Neural progenitor cell (in vitro differentiated cells): ENCODE data around the gene ADAM23. TPM values are rescaled to one million over a fixed set of nuclear protein-coding genes. Genes with fewer than 3 reads are reported as not detected.

ENCODE experiments used
- DNase-seq: peaks from one replicate; pipeline ENCODE4 v3.0.0-alpha.2; 2016; ENCODE audit warnings: low spot score
- H2AFZ ChIP-seq: fragments of 200-600 bp; sonication (generic); replicated peaks from 2 replicates; pipeline ENCODE4 v1.6.1; 2016; ENCODE audit warnings: antibody characterized with exemption
- H3F3A ChIP-seq: fragments of 200-600 bp; sonication (generic); 2 replicates; pipeline ENCODE4 v1.6.1; 2016; ENCODE audit warnings: antibody characterized with exemption, low read depth
- H3K27ac ChIP-seq: fragments of 200-600 bp; sonication (generic); 2 replicates; pipeline ENCODE4 v1.5.1; 2016; ENCODE audit warnings: mild to moderate bottlenecking
- H3K27me3 ChIP-seq: fragments of 200-600 bp; sonication (generic); 2 replicates; pipeline ENCODE4 v1.6.1; 2016; ENCODE audit warnings: mild to moderate bottlenecking, moderate library complexity
- H3K36me3 ChIP-seq: fragments of 200-600 bp; sonication (generic); 2 replicates; pipeline ENCODE4 v1.5.1; 2016
- H3K4me1 ChIP-seq: fragments of 200-600 bp; sonication (generic); 2 replicates; pipeline ENCODE4 v1.6.1; 2016; ENCODE audit warnings: mixed run types
- H3K4me2 ChIP-seq: fragments of 200-600 bp; sonication (generic); 2 replicates; pipeline ENCODE4 v1.6.1; 2016
- H3K4me3 ChIP-seq: fragments of 200-600 bp; sonication (generic); 2 replicates; pipeline ENCODE4 v1.5.1; 2016
- H3K79me2 ChIP-seq: fragments of 200-600 bp; sonication (generic); 2 replicates; pipeline ENCODE4 v1.6.1; 2016; ENCODE audit warnings: low read depth
- H3K9ac ChIP-seq: fragments of 200-600 bp; sonication (generic); 2 replicates; pipeline ENCODE4 v1.6.1; 2016
- H3K9me3 ChIP-seq: fragments of 200-600 bp; sonication (generic); 2 replicates; pipeline ENCODE4 v1.5.1; 2016; ENCODE audit warnings: low read depth
- H4K20me1 ChIP-seq: fragments of 200-600 bp; sonication (generic); 2 replicates; pipeline ENCODE4 v1.6.1; 2016; ENCODE audit warnings: low read depth
- H3K27ac Mint-ChIP-seq: 3 replicates; pipeline ENCODE4 v1.8.0; 2021; ENCODE audit warnings: mixed read lengths
- H3K27me3 Mint-ChIP-seq: 2 replicates; pipeline ENCODE4 v1.8.0; 2022; ENCODE audit warnings: low read depth, mild to moderate bottlenecking, inconsistent platforms, moderate library complexity, mixed read lengths; ENCODE audit not compliant: insufficient read depth
- H3K36me3 Mint-ChIP-seq: 3 replicates; pipeline ENCODE4 v1.8.0; 2021; ENCODE audit warnings: mixed read lengths
- H3K4me1 Mint-ChIP-seq: 3 replicates; pipeline ENCODE4 v1.8.0; 2021; ENCODE audit warnings: mixed read lengths
- H3K4me3 Mint-ChIP-seq: 3 replicates; pipeline ENCODE4 v1.8.0; 2021; ENCODE audit warnings: mild to moderate bottlenecking, moderate library complexity, mixed read lengths
- H3K9me3 Mint-ChIP-seq: 3 replicates; pipeline ENCODE4 v1.8.0; 2020; ENCODE audit warnings: mixed read lengths
- EZH2 ChIP-seq: fragments of 200-600 bp; sonication (generic); IDR thresholded peaks from 2 replicates; pipeline ENCODE4 v1.6.1; 2017; ENCODE audit warnings: antibody characterized with exemption, mild to moderate bottlenecking, moderate library complexity
- EZH2phosphoT487 ChIP-seq: fragments of 200-600 bp; sonication (generic); IDR thresholded peaks from 2 replicates; pipeline ENCODE4 v1.6.1; 2017; ENCODE audit warnings: antibody characterized with exemption
- total RNA-seq: library from RNA; depleted of rRNA; stranded (reverse); fragments of >200 nt; gene quantifications from 2 replicates; pipeline ENCODE4 v1.2.3, GENCODE V29; 2015; ENCODE audit warnings: low replicate concordance
- TF ChIP-seq, protein P1 (sequence below): fragments of 200-600 bp; sonication (generic); IDR thresholded peaks from 2 replicates; pipeline ENCODE4 v1.5.1; 2017; ENCODE audit warnings: antibody characterized with exemption, mild to moderate bottlenecking

The ADAM23 gene
- total RNA-seq, 1 donor from 2014 or later = 17.2 TPM

GRCh38 chr2:206527153-206527552, 83.8 kb downstream of the ADAM23 start:
- H3K27ac ChIP-seq = no peak overlapping the region
- no peak overlapping the region for H2AFZ ChIP-seq
- no peaks in the 10 kb centered on the region for H3K36me3 ChIP-seq
- H3F3A ChIP-seq = no peaks in the 10 kb centered on the region
- H3K4me1 ChIP-seq = peaks cover 7% of the 10 kb centered on the region
- no peak overlapping the region for H3K9ac ChIP-seq
- Mint-ChIP-seq H3K9me3 (no peaks in the 10 kb centered on the region), H3K27ac (no peak overlapping the region), H3K4me1 (peaks cover 6% of the 10 kb centered on the region), H3K4me3 (no peak overlapping the region), H3K27me3 (no peaks in the 10 kb centered on the region), H3K36me3 (no peaks in the 10 kb centered on the region)
- no peak for DNase-seq
- H4K20me1 ChIP-seq = no peaks in the 10 kb centered on the region
- no peak overlapping the region for H3K4me3 ChIP-seq
- H3K79me2 ChIP-seq = no peaks in the 10 kb centered on the region
- no peaks in the 10 kb centered on the region for H3K27me3 ChIP-seq
- H3K4me2 ChIP-seq = no peak overlapping the region
- no peak for TF ChIP-seq EZH2
- TF ChIP-seq, protein P1, sequence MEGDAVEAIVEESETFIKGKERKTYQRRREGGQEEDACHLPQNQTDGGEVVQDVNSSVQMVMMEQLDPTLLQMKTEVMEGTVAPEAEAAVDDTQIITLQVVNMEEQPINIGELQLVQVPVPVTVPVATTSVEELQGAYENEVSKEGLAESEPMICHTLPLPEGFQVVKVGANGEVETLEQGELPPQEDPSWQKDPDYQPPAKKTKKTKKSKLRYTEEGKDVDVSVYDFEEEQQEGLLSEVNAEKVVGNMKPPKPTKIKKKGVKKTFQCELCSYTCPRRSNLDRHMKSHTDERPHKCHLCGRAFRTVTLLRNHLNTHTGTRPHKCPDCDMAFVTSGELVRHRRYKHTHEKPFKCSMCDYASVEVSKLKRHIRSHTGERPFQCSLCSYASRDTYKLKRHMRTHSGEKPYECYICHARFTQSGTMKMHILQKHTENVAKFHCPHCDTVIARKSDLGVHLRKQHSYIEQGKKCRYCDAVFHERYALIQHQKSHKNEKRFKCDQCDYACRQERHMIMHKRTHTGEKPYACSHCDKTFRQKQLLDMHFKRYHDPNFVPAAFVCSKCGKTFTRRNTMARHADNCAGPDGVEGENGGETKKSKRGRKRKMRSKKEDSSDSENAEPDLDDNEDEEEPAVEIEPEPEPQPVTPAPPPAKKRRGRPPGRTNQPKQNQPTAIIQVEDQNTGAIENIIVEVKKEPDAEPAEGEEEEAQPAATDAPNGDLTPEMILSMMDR = no peak
- no peak for TF ChIP-seq EZH2phosphoT487
- no peaks in the 10 kb centered on the region for H3K9me3 ChIP-seq

DNA sequence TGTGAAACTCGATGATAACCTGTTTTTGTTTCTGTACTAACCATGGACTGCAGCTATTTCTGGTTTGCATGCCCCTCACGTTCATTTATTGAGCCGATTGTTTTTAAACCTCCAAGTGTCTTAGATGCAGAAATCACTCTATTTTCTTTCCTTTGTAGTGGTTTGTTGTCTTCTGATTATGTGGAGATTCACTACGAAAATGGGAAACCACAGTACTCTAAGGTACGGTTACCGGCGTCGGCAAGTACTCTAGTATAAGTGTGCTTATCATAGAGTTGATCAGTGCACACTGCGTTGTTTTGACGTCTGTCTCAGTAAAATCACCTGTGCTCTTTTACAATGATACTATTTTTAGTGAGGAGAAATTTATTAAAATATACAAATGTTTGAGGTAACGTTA, 87.4 kb downstream of the ADAM23 start:
- Histone ChIP-seq H3K27me3 (no peaks in the 10 kb centered on the region), H3K27ac (no peak overlapping the region), H3F3A (no peaks in the 10 kb centered on the region), H4K20me1 (no peaks in the 10 kb centered on the region), H3K9ac (no peak overlapping the region), H3K4me3 (no peak overlapping the region), H3K4me2 (no peak overlapping the region), H3K36me3 (no peaks in the 10 kb centered on the region), H3K4me1 (peaks cover 8% of the 10 kb centered on the region), H2AFZ (no peak overlapping the region), H3K9me3 (no peaks in the 10 kb centered on the region), H3K79me2 (no peaks in the 10 kb centered on the region)
- DNase-seq = no peak
- TF ChIP-seq, protein P1 = no peak
- TF ChIP-seq EZH2 = no peak
- no peak for TF ChIP-seq EZH2phosphoT487
- H3K9me3 Mint-ChIP-seq = no peaks in the 10 kb centered on the region
- H3K4me1 Mint-ChIP-seq = peaks cover 6% of the 10 kb centered on the region
- H3K27ac Mint-ChIP-seq = no peak overlapping the region
- H3K27me3 Mint-ChIP-seq = no peaks in the 10 kb centered on the region
- H3K4me3 Mint-ChIP-seq = no peak overlapping the region
- H3K36me3 Mint-ChIP-seq = no peaks in the 10 kb centered on the region

DNA sequence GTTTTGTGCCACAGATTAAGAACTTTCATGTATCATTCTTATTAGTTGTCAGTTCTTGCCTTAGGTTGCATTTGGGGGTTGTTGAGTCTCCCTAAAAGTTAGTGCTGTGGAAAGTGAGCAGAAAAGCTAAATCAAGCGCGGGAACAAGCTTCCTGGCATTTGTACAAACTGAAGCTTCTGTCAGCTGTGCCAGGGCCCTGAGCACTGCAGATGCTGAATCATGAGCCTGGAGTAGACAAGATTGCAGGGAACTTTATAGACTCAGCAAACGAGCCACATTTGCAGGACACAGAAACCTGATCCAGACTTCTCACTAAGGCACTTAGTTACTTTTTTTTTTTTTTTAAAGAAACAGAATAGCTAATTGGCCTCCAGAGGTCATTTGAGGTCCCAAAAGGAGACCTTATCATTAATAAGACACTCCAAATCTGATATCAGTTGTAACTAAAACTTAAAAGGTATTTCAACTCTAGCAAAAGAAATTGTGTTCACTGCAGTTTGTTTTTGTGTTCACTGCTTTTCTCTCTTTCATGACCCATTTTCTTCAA, 88.7 kb downstream of the ADAM23 start:
- no peaks in the 10 kb centered on the region for H3K79me2 ChIP-seq
- H3K4me3 ChIP-seq = no peak overlapping the region
- H3K4me2 ChIP-seq = no peak overlapping the region
- Mint-ChIP-seq H3K36me3 (no peaks in the 10 kb centered on the region), H3K4me1 (peaks cover 6% of the 10 kb centered on the region), H3K4me3 (no peak overlapping the region), H3K9me3 (no peaks in the 10 kb centered on the region), H3K27me3 (no peaks in the 10 kb centered on the region), H3K27ac (no peak overlapping the region)
- H3K9ac ChIP-seq = no peak overlapping the region
- H3K36me3 ChIP-seq = no peaks in the 10 kb centered on the region
- no peak overlapping the region for H2AFZ ChIP-seq
- no peak overlapping the region for H3K27ac ChIP-seq
- TF ChIP-seq, protein P1 = no peak
- TF ChIP-seq EZH2phosphoT487 (no peak), EZH2 (no peak)
- H3K4me1 ChIP-seq = peaks cover 8% of the 10 kb centered on the region
- DNase-seq = no peak
- H3K27me3 ChIP-seq = no peaks in the 10 kb centered on the region
- no peaks in the 10 kb centered on the region for H3F3A ChIP-seq
- no peaks in the 10 kb centered on the region for H3K9me3 ChIP-seq
- no peaks in the 10 kb centered on the region for H4K20me1 ChIP-seq
